Natural killer cell (primary cell): ENCODE measurements around the gene NAT9. TPM values are rescaled to one million over a fixed set of nuclear protein-coding genes. Genes with fewer than 3 reads are reported as not detected.

Experiments
- ATAC-seq, 3 donors: fragments of 150-1000 bp in 2 of 3; fragments of 200-7000 bp in 1 of 3; cut with Tn5 transposase; 1 replicate in 1 of 3; 2 replicates in 2 of 3; pipeline ENCODE4 v1.10.0; 2021; ENCODE audit warnings: mild to moderate bottlenecking in 2 of 3, moderate library complexity in 2 of 3
- DNase-seq, 2 donors: peaks; one replicate each; pipeline versions ENCODE4 v3.0.0 to v3.0.0-alpha.2; 2013 to 2021; ENCODE audit warnings: mixed read lengths in 1 of 2
- H3K27ac ChIP-seq: one replicate; pipeline ENCODE4 v1.5.1; 2013; ENCODE audit warnings: mild to moderate bottlenecking, low read length
- H3K27me3 ChIP-seq: one replicate; pipeline ENCODE4 v1.6.1; 2013; ENCODE audit warnings: low read length; ENCODE audit not compliant: control insufficient read depth, insufficient read depth
- H3K36me3 ChIP-seq: one replicate; pipeline ENCODE4 v1.6.1; 2013; ENCODE audit warnings: low read length; ENCODE audit not compliant: control insufficient read depth, insufficient read depth
- H3K4me1 ChIP-seq: one replicate; pipeline ENCODE4 v1.6.1; 2013; ENCODE audit warnings: low read length; ENCODE audit not compliant: control insufficient read depth, insufficient read depth
- H3K4me3 ChIP-seq: one replicate; pipeline ENCODE4 v1.5.1; 2013; ENCODE audit warnings: low read length
- H3K9me3 ChIP-seq: one replicate; pipeline ENCODE4 v1.6.1; 2013; ENCODE audit warnings: low read length; ENCODE audit not compliant: control insufficient read depth, insufficient read depth
- H3K27ac Mint-ChIP-seq, 2 donors: one replicate each; pipeline ENCODE4 v1.8.0; 2022; ENCODE audit warnings: mild to moderate bottlenecking in 2 of 2, mixed read lengths in 2 of 2, moderate library complexity in 1 of 2
- H3K27me3 Mint-ChIP-seq, 2 donors: one replicate each; pipeline ENCODE4 v1.8.0; 2022; ENCODE audit warnings: low read depth in 2 of 2, mixed read lengths in 2 of 2
- H3K36me3 Mint-ChIP-seq: one replicate; pipeline ENCODE4 v1.8.0; 2022; ENCODE audit warnings: mixed read lengths
- H3K4me1 Mint-ChIP-seq, 2 donors: one replicate each; pipeline ENCODE4 v1.8.0; 2022; ENCODE audit warnings: mixed read lengths in 2 of 2
- H3K4me3 Mint-ChIP-seq: one replicate; pipeline ENCODE4 v1.8.0; 2022; ENCODE audit warnings: mild to moderate bottlenecking, moderate library complexity, mixed read lengths
- H3K9me3 Mint-ChIP-seq, 2 donors: one replicate each; pipeline ENCODE4 v1.8.0; 2022; ENCODE audit warnings: mixed read lengths in 2 of 2
- WGBS: methylation state at CpG from one replicate; pipeline ENCODE4 v1.1.7; 2013; ENCODE audit warnings: missing lambda C conversion rate; ENCODE audit not compliant: insufficient coverage; 5-methylcytosine and 5-hydroxymethylcytosine counted together
- intact Hi-C: fragments of 100-400 bp; cut with micrococcal nuclease; formaldehyde crosslinking; loops from one replicate; pipeline ENCODE4 v1.14.2; 2022
- total RNA-seq, 4 donors: library from RNA; stranded (reverse); fragments of 120-200 nt in 1 of 4; gene quantifications; one replicate each; pipeline versions ENCODE4 v1.2.3 to v1.2.4, GENCODE V29; 2013 to 2022
- TF ChIP-seq, protein P1 (sequence below): fragments of 200-600 bp; IDR thresholded peaks from one replicate; pipeline ENCODE4 v1.8.0; 2022; ENCODE audit warnings: antibody characterized with exemption

Gene NAT9, protein sequence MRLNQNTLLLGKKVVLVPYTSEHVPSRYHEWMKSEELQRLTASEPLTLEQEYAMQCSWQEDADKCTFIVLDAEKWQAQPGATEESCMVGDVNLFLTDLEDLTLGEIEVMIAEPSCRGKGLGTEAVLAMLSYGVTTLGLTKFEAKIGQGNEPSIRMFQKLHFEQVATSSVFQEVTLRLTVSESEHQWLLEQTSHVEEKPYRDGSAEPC
- total RNA-seq = 10 to 100 TPM; 20.0 to 27.2 (median 24.8) TPM
- 22.1 TPM for total RNA-seq (2013)

- Histone ChIP-seq H3K36me3 (peaks cover 21% of the 10 kb centered on the region), H3K27ac (peak within 1 kb of the TSS; percentile 50), H3K4me3 (peak within 1 kb of the TSS; percentile 73), H3K4me1 (peaks cover 53% of the 10 kb centered on the region), H3K9me3 (no peaks in the 10 kb centered on the region), H3K27me3 (no peaks in the 10 kb centered on the region)
- Mint-ChIP-seq H3K36me3 (no peaks in the 10 kb centered on the region), H3K4me1 (peaks cover 48 to 54% of the 10 kb centered on the region in 2 donors), H3K9me3 (no peaks in the 10 kb centered on the region), H3K4me3 (peak within 1 kb of the TSS; percentile 99), H3K27ac (peak within 1 kb of the TSS; percentile 90 to 92), H3K27me3 (no peaks in the 10 kb centered on the region)
- DNase-seq (peak; percentile 99), ATAC-seq (peak; percentile 90 to 92 (median 90))
- TF ChIP-seq, protein P1, sequence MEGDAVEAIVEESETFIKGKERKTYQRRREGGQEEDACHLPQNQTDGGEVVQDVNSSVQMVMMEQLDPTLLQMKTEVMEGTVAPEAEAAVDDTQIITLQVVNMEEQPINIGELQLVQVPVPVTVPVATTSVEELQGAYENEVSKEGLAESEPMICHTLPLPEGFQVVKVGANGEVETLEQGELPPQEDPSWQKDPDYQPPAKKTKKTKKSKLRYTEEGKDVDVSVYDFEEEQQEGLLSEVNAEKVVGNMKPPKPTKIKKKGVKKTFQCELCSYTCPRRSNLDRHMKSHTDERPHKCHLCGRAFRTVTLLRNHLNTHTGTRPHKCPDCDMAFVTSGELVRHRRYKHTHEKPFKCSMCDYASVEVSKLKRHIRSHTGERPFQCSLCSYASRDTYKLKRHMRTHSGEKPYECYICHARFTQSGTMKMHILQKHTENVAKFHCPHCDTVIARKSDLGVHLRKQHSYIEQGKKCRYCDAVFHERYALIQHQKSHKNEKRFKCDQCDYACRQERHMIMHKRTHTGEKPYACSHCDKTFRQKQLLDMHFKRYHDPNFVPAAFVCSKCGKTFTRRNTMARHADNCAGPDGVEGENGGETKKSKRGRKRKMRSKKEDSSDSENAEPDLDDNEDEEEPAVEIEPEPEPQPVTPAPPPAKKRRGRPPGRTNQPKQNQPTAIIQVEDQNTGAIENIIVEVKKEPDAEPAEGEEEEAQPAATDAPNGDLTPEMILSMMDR = no peak
- WGBS = under 1% methylated on average over 64 of the region's 64 CpGs
- intact Hi-C loops = no loop called here
These were observed at the start of gene NAT9 for GRCh38 chr17:74776044-74776962. Gene NAT9 (minus strand): TSS chr17:74776345. CDS start chr17:74775698, 647 bp downstream.

DNA sequence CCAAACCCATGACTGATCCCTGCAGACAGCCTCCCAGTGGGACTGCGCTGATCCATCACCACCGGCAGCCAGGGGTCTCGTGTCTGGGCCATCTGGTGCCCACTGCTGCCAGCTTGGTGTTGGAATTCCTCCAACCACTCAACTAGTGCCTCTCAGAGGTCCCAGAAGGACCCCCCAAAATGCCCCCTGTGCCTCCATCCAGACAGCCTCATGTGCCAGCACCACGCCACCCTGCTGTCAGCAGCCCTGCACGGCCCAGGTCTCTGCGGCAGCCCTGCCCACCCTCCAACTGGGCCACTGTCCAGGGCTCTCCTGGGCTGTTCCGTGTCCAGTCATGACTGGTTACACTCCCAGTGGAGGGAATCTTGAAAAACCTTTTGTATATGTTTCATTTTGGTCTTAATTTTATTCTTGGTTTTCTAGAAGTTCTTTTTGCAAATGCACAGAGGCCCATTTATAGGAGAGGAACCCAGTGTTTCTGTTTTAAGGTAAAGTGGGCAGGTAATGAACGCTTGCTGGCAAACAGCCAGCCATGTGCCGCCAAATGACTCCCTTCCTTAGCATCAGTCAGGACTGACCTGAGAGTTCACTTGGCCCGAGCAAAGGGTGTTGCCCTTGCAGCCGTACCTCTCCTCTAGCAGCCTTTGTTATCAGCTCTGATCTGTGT is 48.9 kb upstream of the NAT9 start:
- ATAC-seq = no peak
- H3K4me1 ChIP-seq = no peaks in the 10 kb centered on the region
- 95% methylated on average over 11 of the region's 11 CpGs for WGBS
- no peak for DNase-seq
- no peak overlapping the region for H3K27ac ChIP-seq
- no peak overlapping the region for H3K4me3 Mint-ChIP-seq
- TF ChIP-seq, protein P1 = no peak
- intact Hi-C loops = no loop called here
- no peaks in the 10 kb centered on the region for H3K27me3 Mint-ChIP-seq
- H3K9me3 Mint-ChIP-seq = no peaks in the 10 kb centered on the region
- peaks cover 27% of the 10 kb centered on the region for H3K36me3 ChIP-seq
- no peak overlapping the region for H3K27ac Mint-ChIP-seq
- H3K4me3 ChIP-seq = no peak overlapping the region
- H3K36me3 Mint-ChIP-seq = no peaks in the 10 kb centered on the region
- H3K9me3 ChIP-seq = no peaks in the 10 kb centered on the region
- H3K27me3 ChIP-seq = no peaks in the 10 kb centered on the region
- no peaks in the 10 kb centered on the region for H3K4me1 Mint-ChIP-seq

DNA sequence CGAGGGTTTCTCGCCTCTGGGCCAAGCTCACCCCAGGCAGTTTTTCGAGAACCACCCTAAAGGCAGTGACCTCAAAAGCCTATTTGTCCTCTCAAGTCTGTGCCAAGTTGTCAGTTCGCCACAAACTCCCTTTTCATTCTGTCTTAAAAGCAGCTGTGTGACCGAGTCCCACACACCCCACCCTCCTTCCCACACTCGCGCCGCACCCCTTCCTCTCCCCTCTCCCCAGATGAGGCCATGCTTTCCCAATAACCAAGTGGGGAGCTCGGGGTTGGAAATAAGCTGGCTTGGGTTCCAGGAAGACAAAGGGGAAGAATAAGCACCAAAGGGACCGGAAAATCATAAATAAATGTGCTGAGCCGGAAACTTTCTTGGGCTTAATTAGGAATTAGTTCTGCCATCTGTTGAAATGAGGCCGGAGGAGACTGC is 46.8 kb upstream of the NAT9 start:
- Histone ChIP-seq H3K4me3 (no peak overlapping the region), H3K27ac (no peak overlapping the region), H3K4me1 (no peaks in the 10 kb centered on the region), H3K9me3 (no peaks in the 10 kb centered on the region), H3K27me3 (no peaks in the 10 kb centered on the region), H3K36me3 (peaks cover 37% of the 10 kb centered on the region)
- H3K4me3 Mint-ChIP-seq = no peak overlapping the region
- DNase-seq = no peak
- no peaks in the 10 kb centered on the region for H3K4me1 Mint-ChIP-seq
- 82% methylated on average over 9 of the region's 12 CpGs for WGBS
- H3K27me3 Mint-ChIP-seq = no peaks in the 10 kb centered on the region
- ATAC-seq = no peak
- no peak overlapping the region for H3K27ac Mint-ChIP-seq
- no peaks in the 10 kb centered on the region for H3K9me3 Mint-ChIP-seq
- intact Hi-C loops = no loop called here
- TF ChIP-seq, protein P1 = no peak
- no peaks in the 10 kb centered on the region for H3K36me3 Mint-ChIP-seq
